SH-SY5Y (cell line): Measurements from ENCODE around the gene CASK.

ENCODE experiments used
- GATA2 ChIP-seq: IDR thresholded peaks from 2 replicates; pipeline ENCODE4 v1.6.1; 2011; ENCODE audit warnings: mild to moderate bottlenecking, low read depth, low read length
- GATA3 ChIP-seq: IDR thresholded peaks from 2 replicates; pipeline ENCODE4 v1.6.1; 2011; ENCODE audit warnings: low read depth, mild to moderate bottlenecking, low read length, moderate library complexity

CASK gene

DNA sequence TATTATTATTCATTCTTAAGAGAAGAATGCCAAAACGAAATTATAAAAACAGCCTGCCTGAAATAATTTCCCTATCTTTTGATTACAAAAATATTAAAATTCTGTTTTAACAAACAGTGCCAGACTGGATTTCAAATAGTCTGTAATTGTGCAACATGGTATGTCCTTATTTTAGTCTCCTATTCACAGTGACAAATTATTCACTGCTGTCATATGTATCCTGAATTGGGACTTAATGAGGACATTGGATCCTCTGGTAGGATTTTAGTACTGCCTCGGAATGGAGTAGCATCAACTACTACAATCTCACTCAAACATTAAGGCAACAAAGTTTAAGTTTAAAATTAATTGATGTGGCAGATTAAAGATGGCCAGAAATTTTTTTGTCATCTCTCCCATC, 97.6 kb downstream of the CASK start:
- no peak for TF ChIP-seq GATA2
- TF ChIP-seq GATA3, result no peak

DNA sequence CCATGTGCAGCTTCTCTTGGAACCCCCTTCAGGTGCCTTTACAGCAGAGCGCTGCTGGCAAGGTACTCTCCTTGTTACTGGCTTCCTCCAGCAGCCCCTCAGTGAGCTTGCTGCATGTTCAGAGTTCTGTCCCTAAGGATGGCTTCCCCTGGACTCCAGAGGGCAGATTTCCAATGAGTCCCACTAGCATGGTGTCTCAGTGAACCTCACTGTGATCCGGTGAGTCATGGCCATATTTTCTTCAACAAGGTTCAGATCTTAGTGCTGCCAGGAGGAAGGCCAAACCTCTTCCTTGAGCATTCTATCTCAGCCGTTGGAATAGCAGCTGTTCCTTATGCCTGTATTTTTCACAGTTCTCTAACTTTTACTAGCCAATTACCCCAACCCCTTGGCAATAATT, 98.8 kb downstream of the CASK start:
- TF ChIP-seq GATA3 (no peak), GATA2 (no peak)

DNA sequence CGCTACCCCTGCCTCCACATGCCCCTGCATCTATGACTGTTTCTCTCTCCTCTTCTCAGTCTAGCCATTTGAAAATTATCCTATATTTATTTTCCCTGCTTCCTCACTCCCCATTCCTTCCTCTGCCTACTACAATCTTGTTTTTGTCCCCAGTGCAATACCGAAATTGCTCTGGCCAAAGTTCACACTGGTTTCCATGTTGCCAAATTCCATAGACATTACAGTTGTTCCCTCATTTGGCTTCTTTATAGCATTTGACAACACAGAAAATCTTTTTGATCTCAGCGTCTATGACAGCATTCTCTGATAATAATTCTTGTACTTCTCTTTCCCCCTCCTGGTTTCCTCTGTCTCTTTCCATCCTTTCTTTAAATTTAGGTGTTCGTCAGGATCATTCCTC, 100.0 kb downstream of the CASK start:
- TF ChIP-seq GATA2 (no peak), GATA3 (no peak)

DNA sequence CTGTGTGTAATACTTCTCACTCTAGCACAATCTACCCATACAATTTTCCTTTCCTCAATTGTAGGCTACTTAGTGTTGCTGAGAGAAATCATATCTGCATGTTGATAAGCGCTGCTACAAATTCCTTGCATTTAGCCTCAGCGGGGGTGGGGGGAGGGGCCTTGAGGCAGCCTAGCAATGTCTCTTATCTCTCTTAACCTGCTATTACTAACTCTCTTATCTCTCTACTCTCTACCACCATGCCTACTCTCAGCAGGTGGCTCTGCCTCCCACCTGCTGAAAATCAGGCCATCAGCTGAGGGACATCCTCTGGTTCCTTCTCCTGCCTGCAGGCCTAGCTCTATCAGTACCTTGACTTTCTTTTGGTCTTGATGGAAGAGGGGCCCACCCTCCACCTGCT, 100.5 kb downstream of the CASK start:
- TF ChIP-seq GATA2 (no peak), GATA3 (no peak)

DNA sequence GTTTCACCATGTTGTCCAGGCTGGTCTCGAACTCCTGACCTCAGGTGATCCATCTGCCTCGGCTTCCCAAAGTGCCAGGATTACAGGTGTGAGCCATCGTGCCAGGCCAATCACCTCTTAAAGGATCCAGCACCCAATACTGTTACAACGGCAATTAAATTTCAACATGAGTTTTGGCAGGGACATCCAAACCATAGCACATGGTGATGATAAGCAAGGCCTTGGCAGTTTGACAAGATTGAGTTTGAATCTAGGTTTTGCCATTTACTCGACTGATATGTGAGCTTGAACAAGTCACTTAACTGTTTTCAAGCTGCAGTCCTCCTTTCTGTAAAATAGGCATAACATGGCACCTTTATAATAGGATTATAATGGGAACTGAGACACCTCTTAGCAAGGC, 115.3 kb downstream of the CASK start:
- no peak for TF ChIP-seq GATA2
- TF ChIP-seq GATA3, result no peak

DNA sequence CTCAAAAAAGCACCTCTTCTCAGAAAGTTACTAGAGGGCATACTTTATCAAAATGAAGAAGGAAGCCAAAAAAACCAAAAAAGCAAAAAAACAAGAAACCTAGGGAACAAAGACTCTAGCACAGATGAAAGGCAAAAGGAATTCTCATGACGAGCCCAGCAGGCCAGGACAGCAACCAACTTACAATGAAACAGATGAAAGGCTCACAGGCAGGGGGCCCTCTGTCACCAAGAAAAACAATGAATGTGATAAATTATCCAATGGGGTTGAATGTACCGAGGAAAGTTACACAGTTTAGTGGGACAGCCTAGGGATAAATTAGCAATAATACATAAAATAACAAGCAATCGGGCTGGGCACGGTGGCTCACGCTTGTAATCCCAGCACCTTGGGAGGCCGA, 120.4 kb downstream of the CASK start:
- TF ChIP-seq GATA2 (no peak), GATA3 (no peak)

DNA sequence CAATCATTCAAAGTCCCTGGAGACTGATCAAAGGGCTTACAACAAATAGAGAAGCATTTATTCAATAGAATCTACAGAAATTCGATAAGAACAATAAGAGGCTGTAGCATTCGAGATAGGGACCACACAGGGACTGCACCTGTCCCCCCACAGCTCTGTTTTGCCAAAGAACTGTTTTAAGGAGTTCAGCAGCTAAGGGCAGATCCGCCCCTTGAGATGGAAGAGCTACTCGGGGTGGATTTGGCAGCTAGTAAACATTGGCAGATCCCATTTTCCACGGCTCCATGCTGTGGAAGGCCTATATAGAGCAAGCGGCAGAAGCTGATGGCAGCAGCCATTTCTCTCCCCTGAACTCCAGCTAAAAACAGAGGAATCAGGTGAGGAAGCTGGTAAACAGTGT, 123.7 kb downstream of the CASK start:
- no peak for TF ChIP-seq GATA3
- TF ChIP-seq GATA2, result no peak

DNA sequence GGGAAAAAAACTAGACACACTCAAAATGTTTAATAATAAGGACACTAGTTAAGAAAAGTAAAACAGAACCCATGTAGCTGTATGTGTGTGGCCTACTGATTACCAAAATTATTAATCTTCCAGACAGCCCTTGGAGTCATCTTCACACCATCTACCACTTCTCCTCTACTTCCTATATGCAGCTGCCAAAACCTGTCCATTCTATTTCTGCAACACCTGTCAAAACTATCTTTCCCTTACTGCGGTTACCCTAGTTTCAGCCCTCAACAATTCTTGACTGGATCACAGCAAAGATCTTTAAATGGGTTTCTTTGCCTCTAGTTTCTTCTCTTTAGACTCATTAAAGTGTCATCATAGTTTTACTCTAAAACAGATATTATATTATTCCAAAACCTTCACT, 126.8 kb downstream of the CASK start:
- TF ChIP-seq GATA2 (no peak), GATA3 (no peak)

DNA sequence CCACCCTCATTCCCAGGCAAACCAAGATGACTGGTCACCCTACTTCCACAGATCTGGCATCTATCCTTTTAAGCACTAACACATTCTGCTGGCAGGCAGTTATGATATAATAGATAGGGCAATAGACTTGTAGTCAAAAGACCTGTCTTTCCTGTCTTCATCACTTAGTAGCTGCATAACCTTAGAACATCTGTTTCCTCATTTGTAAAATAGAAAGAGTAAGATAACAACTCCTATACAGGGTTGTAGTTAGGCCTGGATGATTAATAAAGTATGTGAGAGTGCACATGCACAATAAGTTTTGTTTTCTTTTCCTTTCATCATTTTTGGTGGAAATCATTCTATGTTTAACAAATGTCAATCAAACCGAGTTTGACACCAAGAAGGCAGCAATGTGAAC, 127.3 kb downstream of the CASK start:
- no peak for TF ChIP-seq GATA3

DNA sequence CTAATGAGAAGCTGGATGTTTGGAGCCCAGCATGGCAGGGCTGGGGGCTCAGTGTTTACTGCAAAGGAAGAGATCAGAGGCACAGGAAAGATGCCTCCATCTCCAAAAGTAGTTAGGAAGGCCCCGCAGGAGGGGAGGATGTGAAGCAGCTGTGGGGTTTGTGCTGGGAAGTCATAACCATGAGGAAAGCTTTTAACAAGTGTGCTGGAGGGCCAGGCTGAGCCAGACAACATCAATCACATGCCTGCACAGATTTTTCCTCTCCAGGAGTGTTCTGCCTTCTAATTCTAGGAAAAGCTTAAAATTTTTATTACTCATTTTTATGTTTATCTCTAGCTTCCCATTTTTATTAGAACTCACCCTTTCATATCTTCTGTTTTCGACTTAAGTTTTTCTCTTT, 134.0 kb downstream of the CASK start:
- TF ChIP-seq GATA3 (no peak), GATA2 (no peak)

DNA sequence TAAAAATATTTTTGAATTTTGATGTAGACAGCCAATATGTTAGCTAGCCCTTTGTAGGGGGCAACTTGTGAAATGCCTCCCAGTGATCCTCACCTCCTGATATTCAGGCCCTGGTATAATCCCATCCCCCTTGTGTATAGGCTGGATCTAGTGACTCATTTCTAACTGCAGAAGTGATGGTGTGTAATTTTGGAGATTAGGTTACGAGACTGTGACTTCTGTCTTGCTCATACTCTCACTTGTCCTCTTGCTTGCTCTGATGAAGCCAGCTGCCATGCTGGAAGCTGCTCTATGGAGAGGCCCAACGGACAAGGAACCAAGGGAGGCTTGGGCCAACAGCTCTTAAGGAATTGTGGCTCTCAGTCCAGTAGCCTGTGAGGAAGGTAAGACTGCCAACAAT, 137.7 kb downstream of the CASK start:
- TF ChIP-seq GATA2, result no peak
- TF ChIP-seq GATA3, result no peak

DNA sequence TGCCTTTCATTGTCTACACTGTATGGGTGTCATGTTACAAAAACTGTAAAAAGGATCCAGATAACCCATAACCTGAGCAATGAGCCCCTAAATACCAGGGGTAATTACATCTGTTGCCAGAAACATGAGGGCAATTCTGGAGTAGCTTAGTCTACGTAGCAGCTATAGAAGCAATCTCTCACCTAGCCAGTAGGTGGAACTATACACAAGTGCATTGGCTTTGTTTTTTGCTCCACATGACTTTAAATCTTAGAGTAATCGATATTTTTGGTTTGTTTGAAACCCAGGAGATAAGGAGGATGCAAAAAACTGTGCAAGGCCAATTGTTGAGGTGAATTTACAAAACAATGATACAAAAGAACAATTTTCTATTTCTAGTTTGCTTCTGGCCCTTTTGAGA, 141.9 kb downstream of the CASK start:
- TF ChIP-seq GATA3 (no peak), GATA2 (no peak)

DNA sequence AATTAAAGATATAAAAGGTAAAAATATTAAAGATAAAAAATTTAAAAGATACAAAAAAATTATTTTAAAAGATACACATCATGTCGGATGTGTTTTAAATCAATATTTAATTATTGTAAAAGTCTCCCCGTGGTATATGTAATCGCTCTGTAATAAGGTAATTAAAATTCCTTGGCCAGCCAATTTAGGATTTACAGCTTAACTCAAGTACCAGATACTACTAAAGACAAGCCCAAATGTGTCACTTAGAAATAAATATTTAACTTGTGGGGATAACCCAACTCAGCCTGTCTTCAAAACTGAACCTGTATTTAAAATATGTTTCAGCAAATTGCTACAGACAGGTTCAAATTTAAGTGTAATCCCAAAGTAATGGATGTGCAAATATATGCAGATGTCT, 143.4 kb downstream of the CASK start:
- no peak for TF ChIP-seq GATA2
- no peak for TF ChIP-seq GATA3

DNA sequence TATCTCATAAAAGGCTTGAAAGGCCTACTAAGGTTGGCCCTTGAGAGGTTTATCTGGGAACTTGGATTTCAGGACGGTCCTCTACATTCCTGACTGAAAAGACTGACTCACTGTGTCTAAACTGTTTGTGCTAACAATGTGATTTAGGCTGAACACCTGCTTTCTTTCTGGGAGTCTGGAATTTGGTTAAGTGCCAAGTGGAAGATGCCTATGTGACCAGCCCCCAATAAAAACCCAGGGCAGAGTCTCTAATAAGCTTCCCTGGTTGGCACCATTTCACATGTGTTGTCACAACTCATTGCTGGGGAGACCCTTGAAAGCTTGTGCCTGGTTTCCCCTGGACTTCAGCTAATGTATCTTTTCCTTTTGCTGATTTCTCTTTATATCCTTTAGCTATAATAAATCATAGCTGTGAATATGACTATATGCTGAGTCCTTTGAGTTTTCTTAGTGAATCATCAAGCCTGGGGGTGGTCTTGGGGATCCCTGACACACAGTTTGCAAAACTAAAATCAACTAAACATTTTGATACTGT, 144.3 kb downstream of the CASK start:
- TF ChIP-seq GATA3, result no peak
- TF ChIP-seq GATA2, result no peak

DNA sequence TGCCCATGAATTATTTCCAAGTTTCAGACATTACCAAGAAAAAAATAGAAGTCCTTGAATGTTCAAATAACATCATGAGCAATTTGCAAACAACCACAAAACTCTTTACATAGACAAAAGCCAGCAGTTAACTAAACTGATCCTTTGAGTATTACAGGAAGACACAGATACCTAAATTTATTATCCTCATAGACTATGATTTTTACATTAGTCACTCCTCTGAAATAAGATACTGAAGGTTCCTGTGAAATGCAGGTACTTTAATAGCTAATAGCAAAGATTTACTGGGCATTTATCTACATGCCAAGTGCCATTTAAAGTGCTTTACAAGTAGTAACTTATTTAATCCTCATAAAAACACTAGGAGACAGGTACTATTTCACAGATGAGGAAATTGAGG, 161.7 kb downstream of the CASK start:
- TF ChIP-seq GATA3, result no peak
- TF ChIP-seq GATA2, result no peak

DNA sequence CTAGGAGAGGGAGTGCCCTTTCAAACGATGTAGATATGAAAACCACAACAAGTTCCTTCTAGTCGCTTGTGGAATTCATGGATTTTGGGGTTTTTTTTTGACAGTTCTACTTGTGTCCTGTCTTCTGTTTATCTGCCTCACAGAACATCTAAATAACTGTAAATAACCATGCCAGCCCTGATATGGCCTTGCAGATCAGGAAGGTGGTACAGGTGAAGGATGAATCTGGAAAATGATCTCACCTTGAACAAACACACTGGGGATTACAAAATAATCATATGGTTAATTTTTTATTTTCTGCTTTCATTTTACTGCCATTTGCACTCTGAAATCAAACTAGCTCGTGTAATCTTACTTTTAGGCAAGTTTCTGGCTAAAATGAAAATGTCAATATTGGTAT, 162.2 kb downstream of the CASK start:
- no peak for TF ChIP-seq GATA3
- no peak for TF ChIP-seq GATA2
